ENCODE data around the gene NUP188. TPM values are rescaled to one million over a fixed set of nuclear protein-coding genes. Genes with fewer than 3 reads are reported as not detected.

NUP188 gene
- total RNA-seq, 1 experiment from 2014 or later, result 98.9 TPM

DNA sequence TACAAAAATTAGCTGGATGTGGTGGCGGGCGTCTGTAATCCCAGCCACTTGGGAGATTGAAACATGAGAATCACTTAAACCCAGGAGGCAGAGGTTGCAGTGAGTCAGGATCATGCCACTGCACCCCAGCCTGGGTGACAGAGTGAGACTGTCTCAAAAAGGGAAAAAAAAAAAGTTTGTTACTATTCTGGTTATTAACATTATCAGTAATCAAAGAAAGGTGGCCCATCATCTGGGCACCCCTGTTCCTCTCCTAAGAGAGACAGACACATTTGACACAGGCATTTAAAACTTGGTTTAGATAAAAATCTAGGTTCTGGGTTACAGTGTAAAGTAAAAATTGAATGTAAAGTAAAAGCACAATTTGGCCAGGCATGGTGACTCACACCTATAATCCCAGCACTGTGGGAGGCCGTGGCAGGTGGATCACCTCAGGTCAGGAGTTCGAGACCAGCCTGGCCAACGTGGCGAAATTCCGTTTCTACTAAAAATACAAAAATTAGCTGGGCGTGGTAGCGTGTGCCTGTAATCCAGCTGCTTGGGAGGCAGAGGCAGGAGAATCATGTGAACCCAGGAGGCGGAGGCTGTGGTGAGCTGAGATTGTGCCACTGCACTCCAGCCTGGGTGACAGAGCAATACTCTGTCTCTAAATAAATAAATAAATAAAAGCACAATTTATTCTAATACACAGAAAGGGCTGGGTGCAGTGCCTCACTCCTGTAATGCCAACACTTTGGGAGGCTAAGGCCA, 43.5 kb upstream of the NUP188 start (continued):
- TF ChIP-seq ESRRA (CRISPR knock-in tag; IDR thresholded peaks at IDR 0.05; ENCODE audit: borderline replicate concordance) (no peak), ATF2 (CRISPR knock-in tag; IDR thresholded peaks at IDR 0.05; ENCODE audit: borderline replicate concordance, low read depth) (no peak), NR2C2 (CRISPR knock-in tag; IDR thresholded peaks at IDR 0.05) (no peak)
- TF ChIP-seq, protein P1, sequence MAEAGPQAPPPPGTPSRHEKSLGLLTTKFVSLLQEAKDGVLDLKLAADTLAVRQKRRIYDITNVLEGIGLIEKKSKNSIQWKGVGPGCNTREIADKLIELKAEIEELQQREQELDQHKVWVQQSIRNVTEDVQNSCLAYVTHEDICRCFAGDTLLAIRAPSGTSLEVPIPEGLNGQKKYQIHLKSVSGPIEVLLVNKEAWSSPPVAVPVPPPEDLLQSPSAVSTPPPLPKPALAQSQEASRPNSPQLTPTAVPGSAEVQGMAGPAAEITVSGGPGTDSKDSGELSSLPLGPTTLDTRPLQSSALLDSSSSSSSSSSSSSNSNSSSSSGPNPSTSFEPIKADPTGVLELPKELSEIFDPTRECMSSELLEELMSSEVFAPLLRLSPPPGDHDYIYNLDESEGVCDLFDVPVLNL (CRISPR knock-in tag; IDR thresholded peaks at IDR 0.05; ENCODE audit: borderline replicate concordance, low read depth), result no peak
- TF ChIP-seq, protein P2, sequence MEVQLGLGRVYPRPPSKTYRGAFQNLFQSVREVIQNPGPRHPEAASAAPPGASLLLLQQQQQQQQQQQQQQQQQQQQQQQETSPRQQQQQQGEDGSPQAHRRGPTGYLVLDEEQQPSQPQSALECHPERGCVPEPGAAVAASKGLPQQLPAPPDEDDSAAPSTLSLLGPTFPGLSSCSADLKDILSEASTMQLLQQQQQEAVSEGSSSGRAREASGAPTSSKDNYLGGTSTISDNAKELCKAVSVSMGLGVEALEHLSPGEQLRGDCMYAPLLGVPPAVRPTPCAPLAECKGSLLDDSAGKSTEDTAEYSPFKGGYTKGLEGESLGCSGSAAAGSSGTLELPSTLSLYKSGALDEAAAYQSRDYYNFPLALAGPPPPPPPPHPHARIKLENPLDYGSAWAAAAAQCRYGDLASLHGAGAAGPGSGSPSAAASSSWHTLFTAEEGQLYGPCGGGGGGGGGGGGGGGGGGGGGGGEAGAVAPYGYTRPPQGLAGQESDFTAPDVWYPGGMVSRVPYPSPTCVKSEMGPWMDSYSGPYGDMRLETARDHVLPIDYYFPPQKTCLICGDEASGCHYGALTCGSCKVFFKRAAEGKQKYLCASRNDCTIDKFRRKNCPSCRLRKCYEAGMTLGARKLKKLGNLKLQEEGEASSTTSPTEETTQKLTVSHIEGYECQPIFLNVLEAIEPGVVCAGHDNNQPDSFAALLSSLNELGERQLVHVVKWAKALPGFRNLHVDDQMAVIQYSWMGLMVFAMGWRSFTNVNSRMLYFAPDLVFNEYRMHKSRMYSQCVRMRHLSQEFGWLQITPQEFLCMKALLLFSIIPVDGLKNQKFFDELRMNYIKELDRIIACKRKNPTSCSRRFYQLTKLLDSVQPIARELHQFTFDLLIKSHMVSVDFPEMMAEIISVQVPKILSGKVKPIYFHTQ (CRISPR knock-in tag; IDR thresholded peaks at IDR 0.05), result no peak

DNA sequence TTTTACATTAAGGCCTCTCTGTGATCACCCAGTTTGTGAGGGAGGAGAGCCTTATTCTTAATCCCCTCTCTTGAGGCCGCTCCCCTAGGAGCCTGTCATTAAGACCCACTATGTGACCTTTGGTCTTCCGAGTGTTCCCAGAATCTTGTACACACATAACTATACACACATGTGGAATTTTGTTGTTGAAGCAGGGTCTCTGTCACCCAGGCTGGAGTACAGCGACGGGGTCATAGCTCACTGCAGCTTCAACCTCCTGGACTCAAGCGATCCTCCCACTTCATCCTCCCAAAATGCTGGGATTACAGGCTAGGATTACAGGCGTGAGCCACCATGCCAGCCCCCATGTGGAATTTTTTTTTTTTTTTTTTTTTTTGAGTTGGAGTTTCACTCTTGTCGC, 41.5 kb upstream of the NUP188 start:
- no peak for ATAC-seq
- ChIA-PET CTCF (interaction anchor here (0.6 to 1.0 kb wide), 2 partner anchors 26 kb away, joined by 3 read pairs; no protein-coding TSS in a partner anchor), POLR2A (interaction anchor here (0.7 kb wide), 1 partner anchor 202 kb away, joined by 3 read pairs; no protein-coding TSS in a partner anchor)
- Mint-ChIP-seq H3K9me3 (no peaks in the 10 kb centered on the region), H3K27ac (peak overlapping the region; percentile 74; the same call in 1 of the 2 replicates), H3K36me3 (peaks cover 31% of the 10 kb centered on the region), H3K27me3 (ENCODE audit: low read depth) (no peaks in the 10 kb centered on the region; the same call in 1 of the 2 replicates), H3K4me1 (peaks cover under 1% of the 10 kb centered on the region), H3K4me3 (no peak overlapping the region)
- no peak for DNase-seq (ENCODE audit: low spot score)
- TF ChIP-seq SMAD3 (CRISPR knock-in tag; IDR thresholded peaks at IDR 0.05; ENCODE audit: borderline replicate concordance) (no peak), CREM (CRISPR knock-in tag; IDR thresholded peaks at IDR 0.05) (no peak), NR1H2 (CRISPR knock-in tag; IDR thresholded peaks at IDR 0.05) (no peak), SMAD4 (CRISPR knock-in tag; IDR thresholded peaks at IDR 0.05) (no peak), SOX15 (CRISPR knock-in tag; IDR thresholded peaks at IDR 0.05) (no peak), MXD4 (CRISPR knock-in tag; IDR thresholded peaks at IDR 0.05; ENCODE audit: borderline replicate concordance) (no peak), ATF2 (CRISPR knock-in tag; IDR thresholded peaks at IDR 0.05; ENCODE audit: borderline replicate concordance, low read depth) (no peak), NR3C1 (CRISPR knock-in tag; conservative IDR thresholded peaks at IDR 0.05; ENCODE audit: low read depth) (no peak), OVOL2 (CRISPR knock-in tag; IDR thresholded peaks at IDR 0.05; ENCODE audit: borderline replicate concordance) (no peak), MYBL2 (CRISPR knock-in tag; IDR thresholded peaks at IDR 0.05) (no peak), ZNF532 (CRISPR knock-in tag; IDR thresholded peaks at IDR 0.05; ENCODE audit: borderline replicate concordance) (no peak), FOXJ3 (CRISPR knock-in tag; IDR thresholded peaks at IDR 0.05; ENCODE audit: borderline replicate concordance) (no peak), RELA (CRISPR knock-in tag; IDR thresholded peaks at IDR 0.05; ENCODE audit: borderline replicate concordance) (no peak), ZNF263 (CRISPR knock-in tag; IDR thresholded peaks at IDR 0.05; ENCODE audit: low read depth) (no peak), RORB (CRISPR knock-in tag; IDR thresholded peaks at IDR 0.05) (no peak), CBFB (CRISPR knock-in tag; IDR thresholded peaks at IDR 0.05; ENCODE audit: low read depth) (no peak)
- TF ChIP-seq, protein P3, sequence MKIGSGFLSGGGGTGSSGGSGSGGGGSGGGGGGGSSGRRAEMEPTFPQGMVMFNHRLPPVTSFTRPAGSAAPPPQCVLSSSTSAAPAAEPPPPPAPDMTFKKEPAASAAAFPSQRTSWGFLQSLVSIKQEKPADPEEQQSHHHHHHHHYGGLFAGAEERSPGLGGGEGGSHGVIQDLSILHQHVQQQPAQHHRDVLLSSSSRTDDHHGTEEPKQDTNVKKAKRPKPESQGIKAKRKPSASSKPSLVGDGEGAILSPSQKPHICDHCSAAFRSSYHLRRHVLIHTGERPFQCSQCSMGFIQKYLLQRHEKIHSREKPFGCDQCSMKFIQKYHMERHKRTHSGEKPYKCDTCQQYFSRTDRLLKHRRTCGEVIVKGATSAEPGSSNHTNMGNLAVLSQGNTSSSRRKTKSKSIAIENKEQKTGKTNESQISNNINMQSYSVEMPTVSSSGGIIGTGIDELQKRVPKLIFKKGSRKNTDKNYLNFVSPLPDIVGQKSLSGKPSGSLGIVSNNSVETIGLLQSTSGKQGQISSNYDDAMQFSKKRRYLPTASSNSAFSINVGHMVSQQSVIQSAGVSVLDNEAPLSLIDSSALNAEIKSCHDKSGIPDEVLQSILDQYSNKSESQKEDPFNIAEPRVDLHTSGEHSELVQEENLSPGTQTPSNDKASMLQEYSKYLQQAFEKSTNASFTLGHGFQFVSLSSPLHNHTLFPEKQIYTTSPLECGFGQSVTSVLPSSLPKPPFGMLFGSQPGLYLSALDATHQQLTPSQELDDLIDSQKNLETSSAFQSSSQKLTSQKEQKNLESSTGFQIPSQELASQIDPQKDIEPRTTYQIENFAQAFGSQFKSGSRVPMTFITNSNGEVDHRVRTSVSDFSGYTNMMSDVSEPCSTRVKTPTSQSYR (CRISPR knock-in tag; IDR thresholded peaks at IDR 0.05), result no peak

Measured in WTC11 (cell line).